SK-N-SH treated with all-trans-retinoic acid at 6 μM for 48 hours (cell line): Measurements from ENCODE around the gene TRAIP.

Experiments
- ATAC-seq: fragments of 200-7000 bp; cut with Tn5 transposase; 3 replicates; pipeline ENCODE4 v1.9.1; 2020; ENCODE audit warnings: mild to moderate bottlenecking, moderate library complexity
- ARNTL ChIP-seq: fragments of 450-650 bp; formaldehyde crosslinking; IDR thresholded peaks from 2 replicates; pipeline ENCODE4 v1.5.0; 2020; ENCODE audit warnings: low read depth, mild to moderate bottlenecking, moderate library complexity, borderline replicate concordance
- BACH2 ChIP-seq: fragments of 250-450 bp; sonication (Bioruptor Pico); IDR thresholded peaks from 2 replicates; pipeline ENCODE4 v1.9.0; 2021; ENCODE audit warnings: mild to moderate bottlenecking, borderline replicate concordance
- CSRNP3 ChIP-seq: fragments of 250-450 bp; sonication (Bioruptor Pico); IDR thresholded peaks from 2 replicates; pipeline ENCODE4 v1.5.1; 2021; ENCODE audit warnings: mild to moderate bottlenecking, moderate library complexity
- GLIS3 ChIP-seq: fragments of 250-450 bp; sonication (Bioruptor Pico); IDR thresholded peaks from 2 replicates; pipeline ENCODE4 v1.5.0; 2020; ENCODE audit warnings: mild to moderate bottlenecking, moderate library complexity
- ISL1 ChIP-seq: fragments of 250-450 bp; sonication (Bioruptor Pico); IDR thresholded peaks from 2 replicates; pipeline ENCODE4 v2.1.2; 2022; ENCODE audit warnings: mild to moderate bottlenecking, moderate library complexity
- OSR1 ChIP-seq: fragments of 250-450 bp; sonication (Bioruptor Pico); IDR thresholded peaks from 2 replicates; pipeline ENCODE4 v1.8.0; 2022; ENCODE audit warnings: moderate library complexity, mild to moderate bottlenecking, inconsistent platforms
- PATZ1 ChIP-seq: fragments of 250-450 bp; sonication (Bioruptor Pico); IDR thresholded peaks from 2 replicates; pipeline ENCODE4 v1.8.0; 2020; ENCODE audit warnings: mild to moderate bottlenecking, moderate library complexity, borderline replicate concordance
- POU6F1 ChIP-seq: fragments of 250-450 bp; sonication (Bioruptor Pico); IDR thresholded peaks from 2 replicates; pipeline ENCODE4 v1.8.0; 2021; ENCODE audit warnings: low read depth, mild to moderate bottlenecking, moderate library complexity, borderline replicate concordance
- PPARA ChIP-seq: fragments of 250-450 bp; sonication (Bioruptor Pico); IDR thresholded peaks from 2 replicates; pipeline ENCODE4 v1.5.0; 2020; ENCODE audit warnings: mild to moderate bottlenecking, borderline replicate concordance
- RARB ChIP-seq: fragments of 250-450 bp; sonication (Bioruptor Pico); IDR thresholded peaks from 2 replicates; pipeline ENCODE4 v1.8.0; 2021; ENCODE audit warnings: mild to moderate bottlenecking, moderate library complexity
- SNAI2 ChIP-seq: fragments of 250-450 bp; sonication (Bioruptor Pico); IDR thresholded peaks from 2 replicates; pipeline ENCODE4 v1.5.0; 2020; ENCODE audit warnings: mild to moderate bottlenecking, moderate library complexity
- TCF4 ChIP-seq: fragments of 250-450 bp; sonication (Bioruptor Pico); IDR thresholded peaks from 2 replicates; pipeline ENCODE4 v1.8.0; 2021; ENCODE audit warnings: mild to moderate bottlenecking, moderate library complexity, borderline replicate concordance
- TSHZ2 ChIP-seq: fragments of 250-450 bp; sonication (Bioruptor Pico); IDR thresholded peaks from 2 replicates; pipeline ENCODE4 v1.5.0; 2020; ENCODE audit warnings: mild to moderate bottlenecking, moderate library complexity
- ZC3H10 ChIP-seq: fragments of 250-450 bp; sonication (Bioruptor Pico); IDR thresholded peaks from 2 replicates; pipeline ENCODE4 v1.5.1; 2021; ENCODE audit warnings: mild to moderate bottlenecking, moderate library complexity
- ZFP30 ChIP-seq: fragments of 450-650 bp; formaldehyde crosslinking; IDR thresholded peaks from 2 replicates; pipeline ENCODE4 v1.5.0; 2022; ENCODE audit warnings: mild to moderate bottlenecking, moderate library complexity
- ZNF565 ChIP-seq: fragments of 450-650 bp; formaldehyde crosslinking; conservative IDR thresholded peaks from 2 replicates; pipeline ENCODE4 v1.5.0; 2020; ENCODE audit warnings: low read depth, mild to moderate bottlenecking, moderate library complexity
- ZNF70 ChIP-seq: fragments of 450-650 bp; formaldehyde crosslinking; IDR thresholded peaks from 2 replicates; pipeline ENCODE4 v1.5.0; 2020; ENCODE audit warnings: mild to moderate bottlenecking, moderate library complexity
- ZNF8 ChIP-seq: fragments of 450-650 bp; formaldehyde crosslinking; IDR thresholded peaks from 2 replicates; pipeline ENCODE4 v1.5.0; 2020; ENCODE audit warnings: mild to moderate bottlenecking, moderate library complexity

TRAIP gene

GRCh38 chr3:49864505-49864904, 8.1 kb upstream of the TRAIP start:
- no peak for ATAC-seq
- no peak for TF ChIP-seq ISL1 (CRISPR knock-in tag)
- no peak for TF ChIP-seq OSR1 (CRISPR knock-in tag)
- TF ChIP-seq POU6F1 (CRISPR knock-in tag): no peak
- no peak for TF ChIP-seq PPARA (CRISPR knock-in tag)
- no peak for TF ChIP-seq CSRNP3
- no peak for TF ChIP-seq SNAI2 (CRISPR knock-in tag)
- no peak for TF ChIP-seq ZNF8 (CRISPR knock-in tag)
- TF ChIP-seq TSHZ2 (CRISPR knock-in tag): no peak
- TF ChIP-seq ZNF70 (CRISPR knock-in tag): no peak
- TF ChIP-seq ZNF565: no peak
- TF ChIP-seq ZFP30: no peak
- TF ChIP-seq, all 23 proteins: peak for 0

- TF ChIP-seq CSRNP3 (no peak), RARB (CRISPR knock-in tag) (no peak), PPARA (CRISPR knock-in tag) (no peak), ISL1 (CRISPR knock-in tag) (no peak), TSHZ2 (CRISPR knock-in tag) (no peak), TCF4 (CRISPR knock-in tag) (no peak), BACH2 (CRISPR knock-in tag) (no peak), OSR1 (CRISPR knock-in tag) (no peak), GLIS3 (CRISPR knock-in tag) (no peak), ZNF70 (CRISPR knock-in tag) (no peak), ZC3H10 (CRISPR knock-in tag) (no peak), SNAI2 (CRISPR knock-in tag) (no peak), ZFP30 (no peak)
- no peak for ATAC-seq
These were observed 3.4 kb upstream of the TRAIP start for GRCh38 chr3:49859576-49860305.

GRCh38 chr3:49855662-49856061, 702 bp downstream of the TRAIP start:
- ATAC-seq: no peak
- TF ChIP-seq OSR1 (CRISPR knock-in tag) (no peak), SNAI2 (CRISPR knock-in tag) (no peak), PATZ1 (CRISPR knock-in tag) (no peak), TCF4 (CRISPR knock-in tag) (no peak), ZNF8 (CRISPR knock-in tag) (no peak), TSHZ2 (CRISPR knock-in tag) (no peak), ARNTL (CRISPR knock-in tag) (no peak)
- TF ChIP-seq, all 23 proteins: peak for 0
